Astrocyte (in vitro differentiated cells and primary cell): ENCODE measurements around the gene ITIH2. TPM values are rescaled to one million over a fixed set of nuclear protein-coding genes. Genes with fewer than 3 reads are reported as not detected.
"Not testable (repeated sequence)": the region's sequence is repeated elsewhere in the genome, so short reads cannot be mapped to it uniquely, and the experiment has no call there.

Experiments used
- DNase-seq: peaks from one replicate; pipeline ENCODE4 v3.0.0-alpha.2; 2010; ENCODE audit warnings: low read depth
- FAIRE-seq: peaks from 2 replicates; lab custom pipeline; 2011; peaks lifted over from hg19 to GRCh38; lab: Jason Lieb, UNC
- H2AFZ ChIP-seq: 2 replicates; pipeline ENCODE4 v1.6.0; 2012; ENCODE audit warnings: low read depth, low read length, inconsistent platforms
- H3K27ac ChIP-seq: 2 replicates; pipeline ENCODE4 v1.5.1; 2011; ENCODE audit warnings: low read depth, low read length, inconsistent platforms
- H3K27me3 ChIP-seq: 2 replicates; pipeline ENCODE4 v1.6.0; 2011; ENCODE audit warnings: low read length, inconsistent platforms; ENCODE audit not compliant: insufficient read depth
- H3K36me3 ChIP-seq: 2 replicates; pipeline ENCODE4 v1.5.1; 2011; ENCODE audit warnings: low read length, inconsistent platforms; ENCODE audit not compliant: insufficient read depth
- H3K4me1 ChIP-seq: 2 replicates; pipeline ENCODE4 v1.5.1; 2011; ENCODE audit warnings: low read length, inconsistent platforms; ENCODE audit not compliant: insufficient read depth
- H3K4me2 ChIP-seq: 2 replicates; pipeline ENCODE4 v1.6.0; 2012; ENCODE audit warnings: low read length, inconsistent platforms
- H3K4me3 ChIP-seq: 2 replicates; pipeline ENCODE4 v1.5.1; 2011; ENCODE audit warnings: low read depth, mild to moderate bottlenecking, low read length, inconsistent platforms; ENCODE audit not compliant: insufficient read depth
- H3K79me2 ChIP-seq: 2 replicates; pipeline ENCODE4 v1.6.0; 2012; ENCODE audit warnings: mild to moderate bottlenecking, low read length, inconsistent platforms; ENCODE audit not compliant: insufficient read depth
- H3K9ac ChIP-seq: 2 replicates; pipeline ENCODE4 v1.6.0; 2012; ENCODE audit warnings: mild to moderate bottlenecking, low read length, inconsistent platforms
- H3K9me3 ChIP-seq: 2 replicates; pipeline ENCODE4 v1.5.1; 2012; ENCODE audit warnings: low read depth, mild to moderate bottlenecking, low read length, inconsistent platforms; ENCODE audit not compliant: insufficient read depth
- H4K20me1 ChIP-seq: 2 replicates; pipeline ENCODE4 v1.6.0; 2012; ENCODE audit warnings: low read length, inconsistent platforms; ENCODE audit not compliant: insufficient read depth
- H3K27ac Mint-ChIP-seq: one replicate; pipeline ENCODE4 v1.8.0; 2021; ENCODE audit warnings: mild to moderate bottlenecking, mixed read lengths; ENCODE audit not compliant: unreplicated experiment
- H3K27me3 Mint-ChIP-seq: one replicate; pipeline ENCODE4 v1.8.0; 2021; ENCODE audit warnings: low read depth, mixed read lengths; ENCODE audit not compliant: unreplicated experiment
- H3K36me3 Mint-ChIP-seq: one replicate; pipeline ENCODE4 v1.8.0; 2021; ENCODE audit warnings: low read depth, mixed read lengths; ENCODE audit not compliant: unreplicated experiment
- H3K4me1 Mint-ChIP-seq: one replicate; pipeline ENCODE4 v1.8.0; 2021; ENCODE audit warnings: low read depth, mixed read lengths; ENCODE audit not compliant: unreplicated experiment
- H3K4me3 Mint-ChIP-seq: one replicate; pipeline ENCODE4 v1.8.0; 2021; ENCODE audit warnings: mild to moderate bottlenecking, moderate library complexity, mixed read lengths; ENCODE audit not compliant: unreplicated experiment
- H3K9me3 Mint-ChIP-seq: one replicate; pipeline ENCODE4 v1.8.0; 2021; ENCODE audit warnings: mild to moderate bottlenecking, mixed read lengths; ENCODE audit not compliant: unreplicated experiment
- CTCF ChIP-seq: IDR thresholded peaks from 2 replicates; pipeline ENCODE4 v1.5.1; 2011; ENCODE audit warnings: low read depth, mild to moderate bottlenecking, inconsistent platforms, low read length, moderate library complexity; ENCODE audit not compliant: insufficient read depth
- EZH2 ChIP-seq: IDR thresholded peaks from 2 replicates; pipeline ENCODE4 v1.6.1; 2012; ENCODE audit warnings: mild to moderate bottlenecking, low read length, inconsistent platforms; ENCODE audit not compliant: insufficient read depth
- total RNA-seq: library from RNA; stranded (reverse); gene quantifications from 2 replicates; pipeline ENCODE4 v1.2.1, GENCODE V29; 2021

ITIH2 gene
- total RNA-seq, 1 donor from 2014 or later = not detected

- Histone ChIP-seq H3K9ac (no peak overlapping the region), H3K27ac (no peak overlapping the region), H3K4me3 (no peak overlapping the region), H4K20me1 (peaks cover 20% of the 10 kb centered on the region), H3K4me2 (no peak overlapping the region), H3K36me3 (peaks cover 43% of the 10 kb centered on the region), H3K4me1 (no peaks in the 10 kb centered on the region), H3K9me3 (no peaks in the 10 kb centered on the region), H3K79me2 (peaks cover 13% of the 10 kb centered on the region), H2AFZ (no peak overlapping the region), H3K27me3 (no peaks in the 10 kb centered on the region)
- Mint-ChIP-seq H3K36me3 (peaks cover 17% of the 10 kb centered on the region), H3K27me3 (no peaks in the 10 kb centered on the region), H3K4me1 (no peaks in the 10 kb centered on the region), H3K9me3 (no peaks in the 10 kb centered on the region), H3K27ac (no peak overlapping the region), H3K4me3 (no peak overlapping the region)
- no peak for FAIRE-seq
- no peak for DNase-seq
- TF ChIP-seq EZH2 (no peak), CTCF (no peak)
Measured at GRCh38 chr10:7776777-7777176, 73.7 kb downstream of the ITIH2 start.

- H3K9me3 ChIP-seq, H3K9me3 Mint-ChIP-seq, H3K4me1 Mint-ChIP-seq, H2AFZ ChIP-seq, H3K4me3 Mint-ChIP-seq, H3K4me1 ChIP-seq, H3K27me3 ChIP-seq, FAIRE-seq, H3K4me2 ChIP-seq, H3K4me3 ChIP-seq, DNase-seq, H3K27me3 Mint-ChIP-seq, H3K27ac Mint-ChIP-seq, H3K27ac ChIP-seq, H3K9ac ChIP-seq, H3K36me3 Mint-ChIP-seq: not testable (repeated sequence)
- H3K36me3 ChIP-seq = peaks cover 21% of the 10 kb centered on the region
- peaks cover 58% of the 10 kb centered on the region for H4K20me1 ChIP-seq
- peaks cover 66% of the 10 kb centered on the region for H3K79me2 ChIP-seq
Measured at GRCh38 chr10:7782194-7782593, 79.1 kb downstream of the ITIH2 start.

GRCh38 chr10:7786430-7786829 lies 83.3 kb downstream of the ITIH2 start:
- H3K27me3 Mint-ChIP-seq = no peaks in the 10 kb centered on the region
- H3K36me3 ChIP-seq = no peaks in the 10 kb centered on the region
- FAIRE-seq = no peak
- peaks cover 2% of the 10 kb centered on the region for H3K36me3 Mint-ChIP-seq
- no peak overlapping the region for H2AFZ ChIP-seq
- no peak overlapping the region for H3K4me3 Mint-ChIP-seq
- no peak for DNase-seq
- no peak overlapping the region for H3K4me3 ChIP-seq
- H3K27ac Mint-ChIP-seq = no peak overlapping the region
- H3K4me2 ChIP-seq = peak overlapping the region; percentile 97
- peaks cover 75% of the 10 kb centered on the region for H4K20me1 ChIP-seq
- no peaks in the 10 kb centered on the region for H3K27me3 ChIP-seq
- H3K9ac ChIP-seq = peak overlapping the region; percentile 100
- peaks cover 15% of the 10 kb centered on the region for H3K4me1 Mint-ChIP-seq
- H3K9me3 ChIP-seq = no peaks in the 10 kb centered on the region
- no peak for TF ChIP-seq EZH2
- TF ChIP-seq CTCF = no peak
- peaks cover 21% of the 10 kb centered on the region for H3K4me1 ChIP-seq
- no peaks in the 10 kb centered on the region for H3K9me3 Mint-ChIP-seq
- no peak overlapping the region for H3K27ac ChIP-seq
- H3K79me2 ChIP-seq = peaks cover 99% of the 10 kb centered on the region
